Measurements from ENCODE around the gene ACSL6.

The ACSL6 gene

DNA sequence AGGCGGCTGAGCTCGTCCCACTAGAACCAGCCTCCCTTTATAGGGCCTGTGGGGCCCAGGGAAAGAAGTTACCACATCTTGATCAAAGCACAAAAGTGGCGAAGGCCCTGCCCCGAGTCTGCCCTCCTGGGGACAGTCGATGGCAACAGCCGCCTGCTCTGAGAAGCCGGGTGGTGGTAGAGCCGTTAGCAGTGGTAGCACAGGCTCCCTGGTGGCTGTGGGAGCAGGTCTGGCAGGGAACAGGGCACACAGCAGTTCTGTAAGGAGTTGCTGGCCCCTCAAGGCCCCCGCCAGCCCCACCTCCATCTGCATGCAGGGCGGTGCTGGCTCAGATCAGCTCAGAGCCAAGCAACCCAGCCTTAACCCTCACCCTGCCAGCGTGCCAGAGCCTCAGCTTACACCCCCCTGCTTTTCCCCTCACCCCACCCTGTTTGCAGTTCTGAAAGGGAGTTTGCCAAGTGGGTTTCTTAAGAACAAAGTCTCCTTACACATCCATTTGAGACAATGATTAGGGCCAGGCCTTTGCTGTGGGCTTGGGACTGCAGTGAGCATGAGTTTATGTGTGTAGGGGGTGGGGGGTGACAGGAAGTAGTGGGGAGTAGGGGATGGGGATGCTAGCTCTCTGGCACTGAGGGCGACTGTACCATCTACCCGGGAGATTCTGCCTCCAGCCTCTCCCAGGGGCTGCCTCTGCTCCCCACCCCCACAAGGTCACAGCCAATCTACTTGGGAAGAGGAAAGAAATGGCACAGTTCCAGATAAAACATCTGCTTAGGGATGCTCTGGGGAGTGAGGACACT is 11.8 kb downstream of the ACSL6 start:
- DNase-seq (ENCODE audit: low spot score) = no peak

DNA sequence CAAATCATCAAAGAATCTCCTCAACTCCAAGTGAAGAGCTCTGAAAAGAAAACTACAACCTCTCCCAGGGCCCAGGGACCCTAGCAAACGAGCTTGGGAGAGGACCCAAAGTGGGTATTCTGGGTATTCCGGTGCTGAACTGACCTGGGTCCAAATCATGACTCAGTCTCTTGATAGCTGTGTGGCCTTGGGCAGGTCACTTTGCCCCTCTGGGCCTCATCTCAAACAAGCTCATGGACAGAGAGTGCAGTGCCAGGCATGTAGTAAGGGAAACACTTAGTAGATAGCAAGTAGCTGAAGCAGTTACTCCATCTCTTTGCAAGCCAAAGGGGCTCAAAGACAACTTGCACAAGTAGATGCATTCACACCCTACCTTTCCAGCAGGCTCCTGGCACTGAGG is 12.4 kb downstream of the ACSL6 start:
- DNase-seq (ENCODE audit: low spot score) = no peak

DNA sequence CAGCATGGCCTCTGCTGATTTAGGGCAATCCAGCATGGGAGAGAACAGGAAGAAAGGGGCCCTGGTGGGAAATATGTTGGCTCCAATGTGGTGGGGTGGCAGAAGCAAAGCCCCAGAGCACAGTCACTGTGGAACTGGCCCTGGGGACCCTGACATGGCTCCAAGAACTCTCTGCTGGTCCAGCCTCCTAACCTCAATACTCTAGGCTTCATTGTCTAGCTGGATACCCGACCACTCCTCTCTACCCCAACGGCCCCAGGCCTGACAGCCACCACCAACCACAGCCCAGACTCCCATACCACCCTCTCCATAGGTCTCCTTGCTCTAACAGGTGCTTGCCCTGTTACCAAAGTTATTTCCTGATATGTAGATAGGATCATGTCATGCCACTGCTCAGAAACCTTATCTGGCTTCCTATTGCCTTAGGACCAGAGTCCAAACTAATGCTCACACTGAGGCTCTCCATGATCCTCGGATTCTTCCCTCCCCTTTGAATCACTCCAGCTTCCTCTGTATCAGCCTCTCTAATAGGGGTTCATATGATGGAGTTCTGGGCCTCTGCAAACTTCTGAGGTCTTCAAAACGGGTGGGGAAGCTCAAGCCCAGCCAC is 12.9 kb downstream of the ACSL6 start:
- DNase-seq (ENCODE audit: low spot score) = no peak

DNA sequence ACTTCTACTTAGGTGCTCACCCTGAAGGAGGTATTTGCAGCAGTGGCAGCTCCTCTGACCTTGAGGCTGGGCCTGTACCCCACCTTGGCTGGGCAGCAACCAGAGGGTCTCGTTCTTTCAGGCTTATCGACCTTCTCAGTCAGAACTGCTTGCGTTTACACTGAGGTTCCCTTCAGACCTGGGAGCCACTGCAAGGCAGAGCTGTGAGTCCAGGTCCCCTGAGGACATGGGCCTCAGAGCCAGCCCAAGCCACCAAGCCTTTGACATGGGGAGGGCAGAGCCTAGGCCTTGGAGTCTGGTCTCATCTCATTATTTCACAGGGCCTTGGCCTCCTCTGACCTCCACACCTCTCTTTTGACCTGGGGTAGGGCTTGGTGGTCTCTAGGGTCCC is 13.7 kb downstream of the ACSL6 start:
- DNase-seq (ENCODE audit: low spot score) = no peak

DNA sequence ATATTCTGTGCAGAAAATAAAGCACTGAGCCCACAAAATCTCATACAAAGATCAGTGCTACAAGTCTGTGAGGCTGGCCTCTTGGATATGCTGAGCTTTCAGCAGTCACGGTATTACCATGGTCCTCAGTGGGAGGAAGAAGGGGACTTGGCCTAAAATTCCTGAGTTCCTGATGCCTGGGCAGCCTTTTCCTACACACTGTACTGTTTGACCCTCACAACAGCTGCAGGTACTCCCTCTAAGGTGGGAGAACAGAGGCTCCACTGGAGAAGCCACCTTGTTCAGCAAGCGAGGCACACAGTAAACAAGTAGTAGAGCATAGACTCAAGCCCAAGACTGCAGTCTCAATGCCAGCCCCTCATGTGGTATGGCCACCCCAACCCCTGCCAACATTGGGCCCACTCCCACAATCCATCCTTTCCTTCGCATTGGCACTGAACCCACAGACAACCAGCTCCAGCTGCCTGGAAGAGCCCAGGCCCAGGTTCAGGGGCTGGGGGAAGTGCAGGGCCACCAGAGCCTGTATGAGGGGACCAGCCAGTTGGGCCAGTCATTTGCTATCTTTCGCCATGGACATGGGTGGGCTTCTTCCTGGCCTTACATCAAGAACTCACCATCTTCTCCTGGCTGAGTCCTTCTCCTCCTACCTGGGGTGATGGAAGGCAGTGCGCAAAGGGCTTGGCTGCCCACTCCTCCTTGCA is 14.3 kb downstream of the ACSL6 start:
- no peak for DNase-seq (ENCODE audit: low spot score)

DNA sequence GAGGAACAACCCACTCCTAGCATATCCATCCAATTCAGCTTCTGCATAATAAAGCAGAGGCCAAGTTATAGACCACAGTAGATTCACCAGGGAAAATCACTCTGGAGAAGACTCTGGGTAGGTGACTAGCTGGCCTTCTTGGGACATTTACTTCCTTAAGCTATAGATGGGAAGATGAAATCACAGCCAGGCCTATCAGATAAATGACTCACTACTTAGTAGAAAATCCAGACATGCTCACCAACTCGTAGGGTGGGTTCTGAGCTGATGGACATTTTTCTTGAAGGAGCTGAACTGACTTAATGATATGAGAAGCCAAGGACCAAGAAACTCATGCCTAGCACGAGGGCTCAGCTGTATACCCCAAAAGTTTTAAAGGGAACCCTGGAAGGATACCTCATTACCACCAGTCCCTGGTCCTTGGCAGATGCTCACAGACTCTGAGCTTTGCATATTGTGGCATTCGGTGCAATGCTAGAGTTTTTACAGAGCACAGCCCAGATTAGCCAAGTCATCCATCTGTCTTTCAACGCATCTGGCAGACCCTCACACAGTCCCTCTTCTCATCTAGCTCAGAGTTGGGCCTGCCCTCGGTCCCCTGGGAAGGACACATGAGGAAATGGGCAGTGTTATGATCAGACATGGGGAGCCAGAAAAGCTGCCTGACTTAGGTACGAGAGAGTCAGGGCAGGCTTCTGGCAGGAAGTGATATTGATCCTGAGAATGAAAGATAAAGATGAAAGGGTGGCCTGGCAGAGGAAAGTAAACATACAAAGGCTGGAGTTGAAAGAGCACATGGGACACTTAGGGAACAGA is 15.0 kb downstream of the ACSL6 start:
- DNase-seq (ENCODE audit: low spot score) = no peak

DNA sequence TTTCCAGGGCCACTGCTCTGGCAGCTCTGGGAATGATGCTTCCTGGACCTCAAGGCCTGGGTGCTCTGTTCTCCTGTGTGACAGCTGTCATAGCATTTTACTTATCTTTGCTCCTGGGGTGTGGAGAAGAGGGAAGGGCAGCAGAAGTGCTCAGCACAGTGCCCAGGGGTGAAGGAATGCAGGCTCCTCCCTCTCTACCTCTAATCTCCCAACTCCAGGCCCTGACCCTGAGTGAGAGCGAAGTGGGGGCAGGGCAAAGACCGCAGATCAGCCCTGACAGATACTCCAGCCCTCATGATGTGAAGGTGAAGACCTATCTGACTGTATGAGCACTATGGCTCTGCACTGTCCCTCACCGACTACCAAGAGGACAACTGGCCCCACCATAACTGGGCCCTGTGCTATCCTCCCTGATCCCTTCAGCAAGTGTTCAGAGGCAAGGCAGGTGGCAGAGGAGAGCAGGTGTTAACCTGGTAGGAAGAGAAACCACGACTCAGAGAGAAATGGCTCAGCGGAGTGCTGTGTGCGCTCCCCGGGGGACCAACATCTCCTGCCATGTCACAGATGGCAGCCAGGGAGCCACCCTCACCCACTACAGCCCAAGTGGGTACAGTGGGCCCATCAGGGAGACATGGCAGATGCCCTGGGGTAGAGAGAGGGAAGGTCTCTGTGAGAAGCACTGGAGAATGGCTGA is 16.8 kb downstream of the ACSL6 start:
- no peak for DNase-seq (ENCODE audit: low spot score)

DNA sequence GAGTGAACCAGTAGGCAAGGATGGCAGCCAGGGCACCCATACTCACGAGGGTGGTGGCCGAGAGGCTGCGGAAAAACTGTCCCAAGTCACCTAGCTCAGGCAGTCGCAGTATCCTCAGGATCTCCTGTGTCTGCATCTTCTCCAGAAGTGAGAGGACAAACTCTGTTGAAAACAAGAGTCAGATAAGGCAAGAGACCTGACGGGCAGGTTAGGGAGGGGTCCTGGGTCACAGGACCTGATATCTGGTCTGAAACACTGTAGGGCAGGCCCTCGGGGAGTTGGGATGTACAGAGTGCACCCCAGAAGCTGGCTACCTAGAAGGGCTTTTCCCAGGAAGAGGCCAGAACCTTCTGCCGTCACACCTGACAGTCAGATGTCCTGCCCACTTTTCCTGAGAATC is 17.4 kb downstream of the ACSL6 start:
- no peak for DNase-seq (ENCODE audit: low spot score)

DNA sequence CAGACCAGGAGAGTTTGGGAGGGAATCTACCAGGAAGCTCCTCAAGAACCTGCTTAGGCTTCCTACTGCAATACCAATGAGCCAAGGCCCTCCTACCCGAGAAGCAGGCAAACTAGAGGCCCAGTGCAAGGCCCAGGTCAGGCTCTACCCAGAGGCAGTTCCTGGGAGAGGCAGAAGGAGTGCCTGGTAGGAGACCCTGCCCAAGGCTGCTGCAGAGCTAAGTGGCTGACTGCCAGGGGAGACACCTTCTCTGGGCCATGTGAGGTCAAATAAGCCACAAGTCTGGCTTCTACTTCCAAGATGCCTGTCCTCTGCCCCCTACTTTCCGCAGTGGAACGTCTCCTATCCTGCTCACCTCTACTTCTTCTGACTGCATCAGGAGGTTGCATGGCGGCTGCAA is 17.8 kb downstream of the ACSL6 start:
- no peak for DNase-seq (ENCODE audit: low spot score)

DNA sequence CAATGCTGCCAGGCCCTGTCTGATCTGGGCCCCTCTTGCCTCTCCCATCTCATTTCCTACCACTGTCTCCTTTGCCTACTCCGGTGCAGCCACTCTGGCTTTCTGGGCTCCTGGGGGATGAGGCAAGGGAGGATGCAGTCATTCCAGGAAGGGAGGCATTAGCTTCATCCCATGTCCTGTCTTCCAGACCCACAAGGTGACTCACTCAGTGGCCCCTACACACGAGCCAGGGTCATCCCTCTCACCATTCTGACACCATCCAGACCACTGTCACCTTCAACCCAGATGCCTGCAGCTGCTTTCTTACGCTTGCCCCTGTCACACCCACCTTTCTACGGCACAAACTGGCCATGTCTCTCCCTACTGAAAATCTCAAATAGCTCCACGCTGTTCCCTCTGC is 19.1 kb downstream of the ACSL6 start:
- no peak for DNase-seq (ENCODE audit: low spot score)

DNA sequence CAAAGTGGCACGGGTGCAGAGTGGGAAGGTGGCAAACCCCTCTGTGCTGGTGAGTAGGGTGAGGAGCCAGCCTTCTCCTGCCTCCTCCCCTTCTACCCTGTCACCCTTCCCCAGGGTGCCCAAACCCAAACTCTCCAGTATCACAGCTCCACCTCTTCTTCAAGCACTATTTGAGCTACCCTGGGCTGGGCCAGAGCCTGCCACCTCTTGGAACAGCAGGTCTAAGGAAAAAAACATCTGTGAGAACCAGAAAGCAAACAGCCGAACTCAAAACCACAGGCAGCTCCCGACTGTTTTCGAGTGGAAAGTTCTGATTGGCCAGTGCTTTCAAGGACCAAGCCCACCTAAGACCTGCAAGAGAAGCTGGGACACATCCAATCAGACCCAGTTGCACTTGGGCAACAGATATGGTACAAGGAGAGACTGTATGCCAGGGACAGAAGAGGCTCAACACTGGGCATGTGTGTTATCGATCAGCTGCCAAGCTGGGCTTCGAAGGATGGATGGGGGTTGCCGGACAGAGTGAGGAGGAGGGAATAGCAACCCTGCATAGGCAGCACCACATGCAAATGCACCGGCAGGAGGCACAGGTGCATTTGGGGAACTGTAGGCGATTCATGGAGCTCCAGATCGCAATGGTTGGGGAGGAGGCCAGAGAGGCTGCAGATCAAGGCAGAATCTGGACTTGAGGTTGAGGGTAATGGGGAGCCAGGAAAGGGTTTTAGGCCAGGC is 19.7 kb downstream of the ACSL6 start:
- DNase-seq (ENCODE audit: low spot score) = no peak

DNA sequence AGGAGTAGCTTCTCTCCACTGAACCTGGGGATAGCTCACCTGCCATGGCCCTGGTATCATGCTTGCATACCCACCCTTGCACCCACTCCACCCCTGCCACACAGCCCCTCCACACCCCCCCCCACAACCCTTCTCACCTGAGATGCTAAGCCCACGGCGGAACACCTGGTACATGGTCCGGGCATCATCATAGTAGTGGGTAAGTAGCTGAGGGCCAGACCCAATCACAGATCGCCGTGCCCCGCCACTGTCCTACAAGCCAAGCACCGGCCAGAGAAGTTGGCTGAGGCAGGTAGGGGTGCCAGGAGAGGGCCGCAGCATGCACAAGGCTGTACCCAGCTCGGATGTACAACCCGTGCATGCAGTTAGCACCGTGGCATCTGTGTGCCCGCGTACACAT is 20.7 kb downstream of the ACSL6 start:
- DNase-seq (ENCODE audit: low spot score) = no peak

DNA sequence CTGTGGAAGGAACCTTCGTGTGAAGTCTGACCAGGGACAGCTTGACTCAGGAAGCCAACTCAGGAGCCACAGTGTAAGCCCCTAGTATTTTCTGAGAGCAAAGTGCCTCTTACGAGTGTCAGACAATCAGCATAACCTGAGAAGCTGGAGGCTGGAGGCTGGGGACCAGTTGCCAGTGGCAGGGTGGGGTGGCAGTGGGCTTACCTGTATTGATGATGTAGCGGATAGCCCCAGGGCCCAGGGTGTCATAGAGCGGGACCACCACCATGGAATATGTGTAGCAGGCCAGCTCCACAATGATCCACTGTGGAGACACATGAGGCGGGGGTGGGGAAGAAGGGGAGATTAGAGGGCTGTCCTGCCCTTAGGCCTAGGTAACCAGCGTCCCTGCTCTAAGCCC is 22.9 kb downstream of the ACSL6 start:
- no peak for DNase-seq (ENCODE audit: low spot score)

DNA sequence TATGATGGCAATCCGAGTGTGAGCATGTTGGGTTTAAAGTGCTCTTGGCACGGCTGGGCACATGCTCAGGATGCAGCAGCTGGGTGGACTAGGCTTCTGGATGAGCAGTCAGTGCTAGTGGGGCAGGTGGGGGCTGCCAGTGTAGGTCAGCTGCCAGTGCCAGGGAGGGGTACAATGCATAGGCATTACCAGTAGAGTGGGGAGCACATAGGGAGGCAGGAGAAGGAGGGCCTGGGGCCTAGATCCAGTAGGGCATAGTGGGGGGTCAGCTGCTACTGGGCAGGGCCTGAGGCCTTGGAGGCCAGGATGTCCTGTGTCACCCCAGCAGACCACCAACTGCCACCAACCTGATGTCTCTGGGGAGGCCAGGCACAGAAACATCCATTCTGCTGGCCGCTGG is 24.2 kb downstream of the ACSL6 start:
- DNase-seq (ENCODE audit: low spot score) = no peak

DNA sequence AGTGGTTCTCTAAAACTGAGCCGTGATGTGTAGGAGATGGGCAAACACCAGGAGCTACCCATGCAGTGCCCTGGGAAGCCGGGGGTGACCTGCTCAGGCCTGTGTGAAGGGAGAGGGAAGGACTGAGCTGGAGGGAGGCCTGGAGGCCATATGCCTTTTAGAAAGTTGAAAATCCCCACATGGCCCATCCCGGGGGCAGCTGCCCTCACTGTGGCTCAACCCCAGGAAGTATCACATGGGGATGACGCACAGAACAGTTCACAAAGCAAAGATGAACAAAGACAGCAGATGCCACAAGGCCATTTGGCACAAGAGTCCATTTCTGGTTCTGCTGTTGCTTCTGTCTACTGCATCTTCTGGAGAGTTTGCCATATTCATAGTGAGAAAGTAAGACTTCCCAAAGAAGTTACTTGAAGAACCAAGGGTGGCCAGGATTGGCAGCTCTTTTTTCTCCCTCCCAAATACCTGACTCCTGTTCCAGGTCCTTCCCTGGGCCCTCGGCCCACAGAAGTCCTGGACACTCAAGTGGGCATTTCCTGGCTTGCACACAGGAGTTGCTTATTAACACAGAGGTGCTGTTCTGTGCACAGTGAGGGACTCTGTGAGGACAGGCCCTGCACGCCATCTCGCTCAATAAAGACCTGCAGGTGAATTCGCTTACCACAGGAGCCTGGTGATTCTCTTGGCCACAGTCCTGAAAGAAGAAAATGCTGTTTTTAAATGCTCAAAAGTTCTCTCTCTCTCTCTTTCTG is 25.1 kb downstream of the ACSL6 start:
- no peak for DNase-seq (ENCODE audit: low spot score)

DNA sequence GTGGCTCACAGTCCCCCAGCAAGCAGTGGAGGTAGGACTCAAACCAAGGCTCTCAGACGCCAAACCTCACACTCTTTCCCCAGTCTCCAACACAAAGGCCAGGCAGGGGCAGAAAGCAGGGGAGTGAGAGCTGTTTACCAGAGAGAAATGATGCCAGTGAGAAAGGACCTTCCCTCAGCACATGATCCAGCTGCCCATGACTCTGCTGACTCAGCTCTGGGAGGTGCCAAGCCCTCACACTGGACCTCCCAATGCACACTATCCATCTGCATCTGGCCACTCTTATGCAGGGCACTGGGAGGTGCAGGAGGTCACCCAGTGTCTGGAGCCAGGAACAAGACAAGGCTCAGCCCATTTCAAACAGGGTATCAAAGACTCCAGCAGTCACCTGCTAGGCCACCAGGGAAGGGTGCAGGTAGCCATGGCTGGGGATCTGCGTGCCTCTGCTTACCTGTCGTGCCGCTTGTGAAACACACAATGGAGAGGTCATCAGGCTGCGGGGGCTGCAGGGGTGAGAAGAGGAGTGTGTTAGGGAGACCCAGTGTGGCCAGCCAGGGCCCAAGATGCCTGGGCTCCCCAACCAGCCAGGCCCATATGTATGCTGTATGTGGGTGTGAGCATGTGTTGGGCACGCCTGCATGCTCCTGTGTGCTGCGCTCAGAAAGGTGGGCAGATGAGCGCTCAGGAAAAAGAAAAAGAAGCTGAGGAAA is 26.3 kb downstream of the ACSL6 start:
- DNase-seq (ENCODE audit: low spot score) = no peak

DNA sequence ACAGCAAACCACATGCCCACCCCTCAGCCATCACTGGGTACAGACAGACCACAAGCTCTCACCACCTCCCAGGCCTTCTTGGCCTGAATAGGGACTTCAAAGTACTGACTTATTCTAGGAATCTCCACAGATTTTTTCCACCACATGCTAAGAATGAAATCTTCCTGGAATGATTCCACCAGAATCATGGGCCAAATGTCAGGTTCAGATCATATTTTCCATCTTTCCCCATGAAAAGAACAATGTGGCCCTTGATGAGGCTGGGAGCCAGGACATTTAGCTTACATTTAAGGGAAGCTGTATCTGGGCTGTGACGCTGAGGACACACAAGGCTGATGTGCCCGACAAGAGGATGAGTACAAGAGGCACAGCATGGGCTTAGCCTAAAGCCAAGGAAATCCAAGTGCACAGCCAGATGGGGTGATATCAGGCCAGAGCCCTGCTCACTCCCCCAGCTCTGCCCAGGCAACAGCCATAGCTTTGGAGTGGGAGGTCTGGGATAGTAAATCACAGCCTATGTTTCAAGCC is 28.1 kb downstream of the ACSL6 start:
- DNase-seq (ENCODE audit: low spot score) = no peak

DNA sequence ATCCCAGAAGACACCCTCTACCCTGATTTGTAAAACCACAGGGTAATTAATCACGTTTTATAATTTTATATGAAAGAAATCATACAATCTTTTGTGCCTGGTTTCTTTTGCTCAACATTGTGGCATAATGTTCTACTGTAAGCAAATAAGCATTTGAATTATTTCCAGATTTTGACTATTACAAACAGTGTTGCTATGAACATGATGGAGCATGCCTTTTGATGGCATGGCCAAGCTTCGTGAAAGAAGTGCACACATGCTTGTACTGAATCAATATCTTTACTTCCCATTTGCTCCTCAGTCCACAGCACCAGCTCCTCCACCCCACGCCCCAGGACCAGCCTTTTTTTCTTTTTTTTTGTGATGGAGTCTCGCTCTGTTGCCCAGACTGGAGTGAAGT is 29.9 kb downstream of the ACSL6 start:
- DNase-seq (ENCODE audit: low spot score) = no peak

DNA sequence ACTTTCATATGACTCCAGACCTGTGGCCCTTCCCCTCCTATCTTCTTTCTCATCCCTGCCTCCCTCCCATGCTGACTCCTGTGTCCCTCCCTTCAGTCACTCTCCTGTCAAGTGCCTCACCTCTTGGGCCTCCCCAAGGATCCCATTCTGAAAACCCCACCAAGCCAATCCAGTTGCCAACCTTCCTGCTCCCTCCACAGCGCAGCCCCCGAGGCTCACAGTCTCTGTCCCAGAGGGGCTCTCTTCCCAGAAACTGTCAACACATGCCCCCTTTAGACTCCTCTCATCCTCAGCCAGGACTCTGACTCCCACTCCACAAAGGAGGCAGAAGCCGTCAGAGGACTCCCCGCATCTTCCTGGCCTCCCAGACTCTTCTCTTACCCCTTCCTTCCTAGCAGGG is 30.8 kb downstream of the ACSL6 start:
- DNase-seq (ENCODE audit: low spot score) = no peak

DNA sequence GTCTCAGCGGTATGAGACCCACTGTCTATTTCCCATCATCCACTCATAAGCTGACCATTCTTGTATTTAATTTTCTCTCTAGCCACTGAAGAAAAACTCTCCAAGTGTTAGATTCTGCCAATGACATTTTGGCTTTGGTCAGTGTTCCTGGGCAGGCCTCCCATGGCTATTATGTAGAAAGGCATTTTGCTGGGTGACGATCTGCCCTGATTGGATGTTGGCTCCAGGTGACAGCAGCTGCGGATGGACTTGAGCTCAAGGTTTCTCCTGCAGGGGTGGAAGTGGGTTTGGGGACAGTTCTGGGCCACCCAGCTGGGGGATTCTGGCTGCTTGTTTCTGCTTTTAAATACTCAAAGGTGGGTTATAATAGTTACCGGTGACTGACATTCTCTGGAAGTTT is 31.6 kb downstream of the ACSL6 start:
- DNase-seq (ENCODE audit: low spot score) = no peak
